ENCODE results near the gene CERKL. TPM values are rescaled to one million over a fixed set of nuclear protein-coding genes. Genes with fewer than 3 reads are reported as not detected.

Gene CERKL
- total and polyA plus RNA-seq, 9 of the 15 experiments (the other 6 are each of a cell fraction or from before 2014, with no cell fraction given): 0.04 to 0.08 TPM; not detected in 7

DNA sequence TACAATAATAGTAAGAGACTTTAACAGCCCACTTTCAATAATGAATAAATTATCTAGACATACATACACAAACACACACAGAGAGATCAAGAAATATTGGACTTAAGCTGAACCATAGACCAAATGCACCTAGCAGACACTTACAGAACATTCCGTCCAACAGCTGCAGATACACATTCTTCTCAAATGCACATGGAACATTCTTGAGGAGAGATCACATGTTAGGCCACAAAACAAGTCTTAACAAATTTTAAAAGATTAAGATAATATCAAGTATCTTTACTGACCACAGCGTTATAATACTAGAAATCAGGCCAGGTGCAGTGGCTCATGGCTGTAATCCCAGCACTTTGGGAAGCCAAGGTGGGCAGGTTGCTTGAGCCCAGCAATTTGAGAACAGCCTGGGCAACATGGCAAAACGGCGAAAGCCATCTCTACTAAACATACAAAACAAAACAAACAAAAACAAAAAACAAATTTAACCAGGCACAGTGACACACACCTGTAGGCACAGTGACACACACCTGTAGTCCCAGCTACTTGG lies 7.4 kb downstream of the CERKL start:
- in situ Hi-C loops (cut with MboI): no loop called here
- Histone ChIP-seq H3K9me1 (ENCODE audit: control insufficient read depth, insufficient read depth, low read length) (no peaks in the 10 kb centered on the region), H2AFZ (ENCODE audit: low read depth, low read length) (no peak overlapping the region), H3K4me2 (ENCODE audit: insufficient read depth, low read length) (no peak overlapping the region), H3K4me3 (no peak overlapping the region), H3K4me1 (replicated peaks in 1 of 2; ENCODE audit: control insufficient read depth in 2 of 2, insufficient read depth in 2 of 2, low read length in 2 of 2) (no peaks in the 10 kb centered on the region), H3K79me2 (ENCODE audit: control insufficient read depth, insufficient read depth, low read length) (no peaks in the 10 kb centered on the region), H3K27ac (ENCODE audit: extremely low read depth, low read depth, low read length) (no peak overlapping the region), H3K27me3 (ENCODE audit: control insufficient read depth in 2 of 2, insufficient read depth in 2 of 2, low read length in 2 of 2) (no peaks in the 10 kb centered on the region), H4K20me1 (replicated peaks; ENCODE audit: control insufficient read depth, insufficient read depth, low read length) (no peaks in the 10 kb centered on the region), H3K9me3 (replicated peaks; ENCODE audit: control insufficient read depth, insufficient read depth, low read depth, low read length) (no peaks in the 10 kb centered on the region), H3K36me3 (ENCODE audit: control insufficient read depth, insufficient read depth, low read length) (no peaks in the 10 kb centered on the region), H3K9ac (ENCODE audit: insufficient read depth in 1 of 2, low read depth in 2 of 2, low read length in 2 of 2) (no peak overlapping the region)
- CTCF ChIA-PET (ENCODE audit: low intra/inter-chr PET ratio): no interaction called here
- no TSS peak for BruUV-seq (replicated peaks)
- no peak for ATAC-seq
- FAIRE-seq: no peak
- intact Hi-C loops (cut with micrococcal nuclease): no loop called here
- no peak for DNase-seq (ENCODE audit: extremely low read depth in 1 of 4, low spot score in 3 of 4)
- POLR2A ChIA-PET: interaction anchor here (0.5 kb wide), 1 partner anchor 1427 kb away, joined by 3 read pairs; no protein-coding TSS in a partner anchor
- TF ChIP-seq BCLAF1 (IDR thresholded peaks at IDR 0.05; ENCODE audit: borderline replicate concordance in 1 of 2, control insufficient read depth in 1 of 2, low read depth in 2 of 2, low read length in 1 of 2) (no peak), BCOR (IDR thresholded peaks at IDR 0.05) (no peak), HNRNPK (IDR thresholded peaks at IDR 0.05; ENCODE audit: low read depth, low read length, poor library complexity, severe bottlenecking) (no peak), SMAD4 (CRISPR knock-in tag; conservative IDR thresholded peaks at IDR 0.05) (no peak), FOSL1 (tag; conservative IDR thresholded peaks at IDR 0.05) (no peak), RFX5 (IDR thresholded peaks at IDR 0.05; ENCODE audit: low read depth, low read length) (no peak), KAT8 (IDR thresholded peaks at IDR 0.05; ENCODE audit: low read depth) (no peak), ZNF24 (IDR thresholded peaks at IDR 0.05) (no peak), MAFG (tag; conservative IDR thresholded peaks at IDR 0.05) (no peak), ZNF12 (CRISPR knock-in tag; IDR thresholded peaks at IDR 0.05) (no peak), SMAD2 (IDR thresholded peaks at IDR 0.05; ENCODE audit: low read depth, low read length) (no peak), SMARCA4 (IDR thresholded peaks at IDR 0.05) (no peak), NFYB (IDR thresholded peaks at IDR 0.05; ENCODE audit: extremely low read depth, insufficient read length) (no peak), NCOA4 (IDR thresholded peaks at IDR 0.05; ENCODE audit: partially characterized antibody) (no peak), SIN3B (IDR thresholded peaks at IDR 0.05; ENCODE audit: low read depth) (no peak), KAT2B (IDR thresholded peaks at IDR 0.05; ENCODE audit: low read depth, low read length) (no peak)
- TF ChIP-seq, protein P1, sequence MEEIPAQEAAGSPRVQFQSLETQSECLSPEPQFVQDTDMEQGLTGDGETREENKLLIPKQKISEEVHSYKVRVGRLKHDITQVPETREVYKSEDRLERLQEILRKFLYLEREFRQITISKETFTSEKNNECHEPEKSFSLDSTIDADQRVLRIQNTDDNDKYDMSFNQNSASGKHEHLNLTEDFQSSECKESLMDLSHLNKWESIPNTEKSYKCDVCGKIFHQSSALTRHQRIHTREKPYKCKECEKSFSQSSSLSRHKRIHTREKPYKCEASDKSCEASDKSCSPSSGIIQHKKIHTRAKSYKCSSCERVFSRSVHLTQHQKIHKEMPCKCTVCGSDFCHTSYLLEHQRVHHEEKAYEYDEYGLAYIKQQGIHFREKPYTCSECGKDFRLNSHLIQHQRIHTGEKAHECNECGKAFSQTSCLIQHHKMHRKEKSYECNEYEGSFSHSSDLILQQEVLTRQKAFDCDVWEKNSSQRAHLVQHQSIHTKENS (CRISPR knock-in tag; IDR thresholded peaks at IDR 0.05): no peak
- 1% methylated on average over 4 of the region's 4 CpGs for WGBS (ENCODE audit: insufficient coverage, low coverage, missing lambda C conversion rate)

Measured in K562 (cell line).